Measurements from ENCODE around the gene ZNF618.

The ZNF618 gene

GRCh38 chr9:113948891-113949570 lies 72.9 kb downstream of the ZNF618 start:
- no peak for DNase-seq (ENCODE audit: extremely low spot score)
- no peak for TF ChIP-seq CTCF (IDR thresholded peaks at IDR 0.05; ENCODE audit: control extremely low read depth, extremely low read depth, low read depth, missing control alignments)
- ChIA-PET POLR2A (no interaction called here), CTCF (no interaction called here)

- DNase-seq (ENCODE audit: extremely low spot score): no peak
- TF ChIP-seq CTCF (IDR thresholded peaks at IDR 0.05; ENCODE audit: control extremely low read depth, extremely low read depth, low read depth, missing control alignments): no peak
- ChIA-PET CTCF (no interaction called here), POLR2A (no interaction called here)
Measured at GRCh38 chr9:113949571-113950078, 73.5 kb downstream of the ZNF618 start.

DNA sequence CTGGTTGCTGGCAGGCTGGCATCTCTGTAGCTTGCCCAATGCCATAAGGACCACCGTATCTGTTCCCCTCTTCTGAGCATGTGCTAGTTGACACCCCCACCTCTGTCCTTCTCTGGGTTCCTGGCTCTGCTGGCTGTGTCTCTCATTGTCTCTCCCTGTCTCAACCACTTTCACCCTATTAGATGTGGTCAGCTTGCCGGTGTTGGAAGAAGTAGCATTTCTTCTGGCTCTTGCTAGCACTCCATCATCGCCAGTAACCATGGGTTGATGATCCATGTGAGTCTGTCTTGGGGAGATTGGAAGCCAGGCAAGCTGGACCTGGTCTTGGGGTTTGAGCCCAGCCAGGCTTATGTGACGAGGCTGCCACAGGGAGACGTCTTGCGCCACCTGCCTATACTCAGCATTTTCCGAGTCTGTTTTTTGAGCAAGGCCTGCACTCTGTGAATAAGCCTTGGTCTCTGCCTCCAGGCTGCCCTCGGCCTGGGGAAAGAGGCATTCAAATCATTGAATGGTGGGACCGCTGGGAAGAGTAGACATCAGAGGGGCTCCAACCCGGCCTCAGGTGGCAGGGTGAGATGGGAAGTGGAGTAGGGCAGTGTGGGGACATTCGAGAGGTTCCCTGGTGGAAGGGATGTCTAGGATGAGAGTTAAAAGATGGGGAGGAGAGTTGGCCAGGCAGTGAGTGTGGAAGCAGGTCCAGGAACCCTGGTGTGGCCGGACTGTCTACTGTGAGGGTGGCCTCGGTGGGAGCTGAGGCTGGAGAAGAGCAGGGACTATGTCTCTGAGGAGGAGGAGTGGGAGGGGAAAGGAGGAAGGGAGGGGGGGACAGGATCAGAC lies 74.3 kb downstream of the ZNF618 start:
- no peak for TF ChIP-seq CTCF (IDR thresholded peaks at IDR 0.05; ENCODE audit: control extremely low read depth, extremely low read depth, low read depth, missing control alignments)
- ChIA-PET CTCF (no interaction called here), POLR2A (no interaction called here)
- no peak for DNase-seq (ENCODE audit: extremely low spot score)

DNA sequence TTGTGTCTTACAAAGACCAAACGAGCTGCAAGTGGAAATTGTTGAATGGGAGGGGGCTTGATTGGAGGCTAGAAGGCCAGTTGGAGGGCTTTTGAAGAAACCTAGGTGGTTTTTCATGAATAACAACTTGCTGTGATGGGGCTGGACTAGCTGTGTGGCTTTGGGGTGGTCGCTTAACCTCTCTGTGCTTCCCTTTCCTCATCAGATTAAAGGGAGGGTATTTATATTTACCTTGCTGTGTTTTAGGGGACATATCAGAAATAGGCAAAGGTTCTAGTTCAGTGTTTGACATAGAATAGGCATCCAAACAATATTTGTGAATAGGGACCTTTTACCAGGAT lies 74.9 kb downstream of the ZNF618 start:
- CTCF ChIA-PET: no interaction called here
- no peak for DNase-seq (ENCODE audit: extremely low spot score)
- POLR2A ChIA-PET: no interaction called here
- no peak for TF ChIP-seq CTCF (IDR thresholded peaks at IDR 0.05; ENCODE audit: control extremely low read depth, extremely low read depth, low read depth, missing control alignments)

GRCh38 chr9:113952676-113953075 lies 76.6 kb downstream of the ZNF618 start:
- no peak for DNase-seq (ENCODE audit: extremely low spot score)
- CTCF ChIA-PET: interaction anchor here (1.3 kb wide), 1 partner anchor 10 kb away, joined by 5 read pairs; no protein-coding TSS in a partner anchor
- POLR2A ChIA-PET: no interaction called here
- TF ChIP-seq CTCF (IDR thresholded peaks at IDR 0.05; ENCODE audit: control extremely low read depth, extremely low read depth, low read depth, missing control alignments): no peak

DNA sequence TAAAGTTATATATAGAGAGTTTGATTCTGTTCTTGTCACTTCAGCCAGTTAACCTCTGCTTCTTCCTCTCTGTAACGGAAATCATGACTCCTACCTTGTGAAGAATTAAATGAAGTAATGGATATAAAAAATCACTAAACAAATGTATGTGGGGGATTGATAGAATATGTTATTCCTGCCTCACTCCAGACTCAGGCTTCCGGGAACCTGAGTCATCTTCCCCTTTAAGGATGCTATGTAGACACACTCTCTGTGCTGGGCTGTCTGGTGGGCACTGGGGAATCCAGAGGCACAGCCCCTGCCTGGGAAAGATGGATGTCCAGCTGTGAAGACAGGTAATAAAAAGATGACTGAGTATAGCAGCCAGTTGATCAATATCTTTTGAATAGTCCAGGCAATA lies 77.4 kb downstream of the ZNF618 start:
- ChIA-PET CTCF (no interaction called here), POLR2A (no interaction called here)
- TF ChIP-seq CTCF (IDR thresholded peaks at IDR 0.05; ENCODE audit: control extremely low read depth, extremely low read depth, low read depth, missing control alignments): no peak
- DNase-seq (ENCODE audit: extremely low spot score): no peak
